ENCODE results near the gene RPL34.
A peak's percentile ranks its signal among the peaks of the same experiment; 100 is the strongest.

Gene RPL34

GRCh38 chr4:108650212-108651013 lies 30.0 kb downstream of the RPL34 start, which contains the start of gene OSTC:
OSTC (plus strand) TSS chr4:108650599; CDS start chr4:108650656, 57 bp downstream.
- TF ChIP-seq CTCF (IDR thresholded peaks at IDR 0.05) (peak; percentile 18; the same call in 1 of the 2 replicates), ZFX (IDR thresholded peaks at IDR 0.05; ENCODE audit: borderline replicate concordance) (no peak)
- H3K27ac ChIP-seq: peak within 1 kb of the TSS; percentile 81

GRCh38 chr4:108651014-108651791 lies 30.8 kb downstream of the RPL34 start:
- TF ChIP-seq CTCF (IDR thresholded peaks at IDR 0.05) (no peak), ZFX (IDR thresholded peaks at IDR 0.05; ENCODE audit: borderline replicate concordance) (no peak)
- H3K27ac ChIP-seq: peak overlapping the region; percentile 81

GRCh38 chr4:108662629-108663028 lies 42.3 kb downstream of the RPL34 start:
- H3K27ac ChIP-seq: no peak overlapping the region
- no peak for TF ChIP-seq ZFX (IDR thresholded peaks at IDR 0.05; ENCODE audit: borderline replicate concordance)
- no peak for TF ChIP-seq CTCF (IDR thresholded peaks at IDR 0.05)

GRCh38 chr4:108674356-108674977 lies 54.1 kb downstream of the RPL34 start:
- no peak overlapping the region for H3K27ac ChIP-seq
- TF ChIP-seq ZFX (IDR thresholded peaks at IDR 0.05; ENCODE audit: borderline replicate concordance) (no peak), CTCF (IDR thresholded peaks at IDR 0.05) (no peak)

Data from 22Rv1 (cell line).